ENCODE measurements around the gene CCND3. TPM values are rescaled to one million over a fixed set of nuclear protein-coding genes. Genes with fewer than 3 reads are reported as not detected.

CCND3 gene
- 46.6 and 51.7 TPM in 2 replicates for total RNA-seq (2014; rRNA removed; shearing (Covaris generic))

GRCh38 chr6:41941280-41942066, at the start of gene CCND3:
Gene CCND3 (minus strand): TSS chr6:41941808. CDS start chr6:41941649, 159 bp downstream.
- peak; percentile 78 for DNase-seq (ENCODE audit: low spot score)

DNA sequence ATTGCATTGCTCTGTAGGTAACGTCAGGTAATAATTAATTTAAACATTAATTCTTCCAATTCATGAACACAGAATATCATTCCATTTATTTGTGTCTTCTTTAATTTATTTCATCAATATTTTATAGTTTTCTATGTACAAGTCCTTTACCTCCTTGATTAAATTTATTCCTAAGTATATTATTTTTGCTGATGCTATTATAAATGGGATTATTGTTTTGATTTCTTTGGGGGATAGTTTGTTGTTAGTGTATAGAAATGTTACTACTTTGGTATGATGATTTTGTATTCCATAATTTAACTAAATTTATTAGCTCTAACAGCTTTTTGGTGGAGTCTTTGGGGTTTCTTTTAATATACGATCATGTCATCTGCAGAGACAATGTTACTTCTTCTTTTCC, 44.7 kb upstream of the CCND3 start:
- no peak for DNase-seq (ENCODE audit: low spot score)

- DNase-seq (ENCODE audit: low spot score): no peak
Observed at GRCh38 chr6:41984623-41985022, 43.0 kb upstream of the CCND3 start.

DNA sequence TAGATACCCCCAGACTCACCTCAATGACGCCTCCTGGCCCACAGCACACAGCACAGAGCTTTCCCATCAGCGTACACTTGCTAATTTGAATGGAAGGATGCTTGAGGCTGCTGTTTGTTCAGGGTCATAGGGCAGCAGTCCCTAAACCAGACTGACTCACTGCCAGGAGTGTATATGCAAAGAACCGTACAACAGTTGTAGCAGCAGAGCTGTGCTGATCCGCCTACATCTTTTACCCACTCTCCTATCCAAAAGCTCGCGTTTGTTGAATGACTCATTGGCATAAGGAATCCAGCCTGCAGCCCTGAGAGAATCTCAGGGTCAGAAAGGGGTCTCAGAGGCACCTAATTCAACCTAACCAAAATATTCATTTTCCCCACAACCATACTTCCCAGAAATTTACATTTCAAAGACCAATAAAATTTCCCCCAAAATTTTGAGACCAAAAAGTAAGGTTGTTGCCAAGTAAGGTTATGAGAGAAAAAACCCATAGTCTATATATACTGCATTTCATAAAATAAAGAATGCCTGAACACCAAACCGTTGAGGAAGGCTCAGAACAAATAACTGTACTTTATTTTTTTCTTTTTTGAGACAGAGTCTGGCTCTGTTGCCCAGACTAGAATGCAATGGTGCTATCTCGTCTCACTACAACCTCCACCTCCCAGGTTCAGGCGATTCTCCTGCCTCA, 35.3 kb upstream of the CCND3 start:
- peak; percentile 41 for DNase-seq (ENCODE audit: low spot score)

- DNase-seq (ENCODE audit: low spot score): no peak
Observed at GRCh38 chr6:41975276-41975675, 33.7 kb upstream of the CCND3 start.

- no peak for DNase-seq (ENCODE audit: low spot score)
Observed at GRCh38 chr6:41974281-41974825, 32.7 kb upstream of the CCND3 start.

GRCh38 chr6:41972826-41973225, 31.2 kb upstream of the CCND3 start:
- DNase-seq (ENCODE audit: low spot score): no peak

DNA sequence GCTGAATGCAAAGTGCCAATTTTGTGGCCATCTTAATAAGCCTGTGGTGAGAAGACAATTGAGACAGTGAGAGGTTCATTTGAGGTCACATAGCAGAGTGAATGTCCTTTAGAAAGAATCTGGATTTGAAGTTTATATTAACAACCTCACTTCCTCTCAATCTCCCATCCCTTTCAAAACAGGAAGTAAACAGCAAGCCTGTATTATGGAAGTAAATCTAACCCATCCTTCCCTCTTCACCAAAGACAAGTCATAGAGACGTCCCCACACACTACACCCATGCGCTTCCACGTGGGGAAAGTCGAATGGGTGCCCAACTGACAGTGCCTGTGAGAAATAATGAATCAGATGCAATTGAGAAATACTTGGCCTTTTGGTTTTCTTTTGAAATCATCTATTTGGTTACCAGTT, 28.8 kb upstream of the CCND3 start:
- DNase-seq (ENCODE audit: low spot score): peak; percentile 50

- DNase-seq (ENCODE audit: low spot score): no peak
Observed at GRCh38 chr6:41967312-41968287, 26.0 kb upstream of the CCND3 start.

- DNase-seq (ENCODE audit: low spot score): peak; percentile 87
Observed at GRCh38 chr6:41966961-41967311, 25.3 kb upstream of the CCND3 start.

DNA sequence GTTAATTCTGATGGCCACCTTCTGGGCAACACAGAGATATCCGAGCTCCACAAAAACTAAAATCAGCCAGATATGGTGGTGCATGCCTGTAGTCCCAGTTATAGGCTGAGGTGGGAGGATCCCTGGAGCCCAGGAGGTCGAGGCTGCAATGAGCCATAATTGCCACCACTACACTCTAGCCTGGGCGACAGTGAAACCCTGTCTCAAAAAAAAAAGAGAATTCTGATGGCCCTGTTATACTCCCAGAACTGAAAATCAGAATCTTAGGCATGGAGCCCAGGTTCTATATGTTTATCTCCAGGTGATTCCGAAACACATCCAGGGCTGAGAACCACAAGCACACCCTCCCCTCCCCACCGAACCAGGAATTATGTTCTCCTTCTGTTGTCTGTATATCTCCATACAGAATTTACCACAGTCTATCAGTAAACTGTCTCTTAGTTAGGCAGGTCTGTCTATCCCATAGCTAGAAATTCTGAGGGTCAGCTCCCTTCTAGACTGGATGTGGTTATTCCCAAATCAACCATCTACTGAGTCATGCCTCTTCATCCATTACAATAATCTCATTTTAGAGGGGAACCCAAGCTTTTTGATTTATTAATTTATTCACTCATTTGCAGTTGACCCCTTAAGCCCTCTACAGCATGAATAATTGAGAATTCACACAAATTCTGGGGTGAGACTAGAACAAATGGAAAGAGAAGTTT, 24.8 kb upstream of the CCND3 start:
- peak; percentile 28 for DNase-seq (ENCODE audit: low spot score)

- no peak for DNase-seq (ENCODE audit: low spot score)
Observed at GRCh38 chr6:41965429-41966213, 24.0 kb upstream of the CCND3 start.

DNA sequence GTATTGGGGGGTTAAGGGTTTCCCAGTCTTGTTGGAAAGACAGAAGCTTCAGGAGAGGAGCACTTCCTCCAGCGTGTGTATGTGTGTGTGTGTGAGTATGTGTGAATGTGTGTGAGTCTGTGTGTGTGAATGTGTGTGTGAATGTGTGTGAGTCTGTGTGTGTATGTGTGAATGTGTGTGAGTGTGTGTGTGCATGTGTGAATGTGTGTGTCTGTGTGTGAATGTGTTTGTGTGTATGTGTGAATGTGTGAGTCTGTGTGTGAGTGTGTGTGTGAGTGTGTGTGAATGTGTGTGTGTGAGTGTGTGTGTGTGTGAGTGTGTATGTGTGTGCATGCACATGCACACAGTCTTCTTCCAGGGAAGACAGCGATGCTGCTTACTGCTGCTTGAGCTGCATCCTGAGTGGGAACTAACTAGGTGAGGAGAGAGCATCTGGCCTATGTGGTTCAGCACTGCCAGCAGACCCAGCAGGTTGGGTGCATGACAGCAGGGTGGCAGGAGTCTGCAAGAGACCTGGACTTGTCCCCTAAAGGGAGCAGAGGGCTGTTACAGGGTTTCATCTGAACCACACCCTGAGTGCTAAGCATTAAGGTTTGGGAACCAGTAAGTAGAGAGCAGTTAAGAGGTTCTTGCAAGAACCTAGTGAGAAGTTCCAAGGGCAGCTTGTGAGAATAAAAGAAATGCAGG, 22.7 kb upstream of the CCND3 start:
- no peak for DNase-seq (ENCODE audit: low spot score)

- DNase-seq (ENCODE audit: low spot score): no peak
Observed at GRCh38 chr6:41963371-41963770, 21.8 kb upstream of the CCND3 start.

DNA sequence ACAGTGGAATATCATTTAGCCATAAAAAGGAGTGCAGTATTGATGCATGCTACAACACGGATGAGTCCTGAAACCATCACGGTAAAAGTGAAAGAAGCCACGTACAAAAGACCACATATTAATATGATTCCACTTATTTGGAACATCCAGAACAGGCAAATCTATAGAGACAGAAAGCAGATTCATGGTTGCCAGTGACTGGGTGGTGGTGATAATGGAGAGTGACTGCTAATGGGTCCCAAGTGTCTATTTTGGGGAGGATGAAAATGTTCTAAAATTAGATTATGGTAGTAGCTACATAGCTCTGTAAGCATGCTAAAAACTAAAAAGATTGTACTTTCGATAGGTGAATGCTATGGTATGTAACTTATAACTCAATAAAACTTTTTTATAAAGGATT, 18.4 kb upstream of the CCND3 start:
- DNase-seq (ENCODE audit: low spot score): no peak

DNA sequence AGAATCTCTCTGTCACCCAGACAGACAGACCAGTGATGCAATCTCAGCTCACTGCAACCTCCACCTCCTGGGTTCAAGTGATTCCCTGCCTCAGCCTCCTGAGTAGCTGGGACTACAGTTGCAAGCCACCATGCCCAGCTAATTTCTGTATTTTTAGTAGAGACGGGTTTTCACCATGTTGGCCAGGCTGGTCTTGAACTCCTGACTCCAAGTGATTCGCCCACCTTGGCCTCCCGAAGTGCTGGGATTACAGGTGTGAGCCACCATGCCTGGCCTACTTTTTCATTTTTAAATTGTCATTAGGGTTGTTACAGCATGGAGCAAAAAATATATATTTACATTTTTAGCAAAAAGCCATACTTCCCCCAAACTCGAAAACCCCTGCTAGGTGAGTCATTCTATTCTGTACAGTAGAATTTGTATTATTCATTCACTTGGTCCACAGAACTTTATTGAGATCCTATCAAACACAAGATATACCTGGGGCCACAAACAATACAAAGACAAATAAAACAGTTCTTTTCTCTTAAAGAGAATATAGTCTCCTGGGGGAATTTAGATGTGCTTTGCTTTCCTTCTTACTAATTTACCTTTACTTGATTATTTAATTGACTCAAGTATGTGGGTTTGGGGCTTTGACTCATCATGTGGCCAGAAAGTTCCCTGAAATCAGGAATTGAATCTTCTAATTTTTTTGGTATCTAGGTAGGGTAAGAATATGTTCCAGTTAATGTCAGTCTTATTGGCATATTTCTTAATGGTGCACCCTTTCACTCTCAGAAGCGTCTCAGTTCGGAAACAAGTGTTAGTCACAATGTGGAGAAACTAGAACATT, 16.6 kb upstream of the CCND3 start:
- no peak for DNase-seq (ENCODE audit: low spot score)

DNA sequence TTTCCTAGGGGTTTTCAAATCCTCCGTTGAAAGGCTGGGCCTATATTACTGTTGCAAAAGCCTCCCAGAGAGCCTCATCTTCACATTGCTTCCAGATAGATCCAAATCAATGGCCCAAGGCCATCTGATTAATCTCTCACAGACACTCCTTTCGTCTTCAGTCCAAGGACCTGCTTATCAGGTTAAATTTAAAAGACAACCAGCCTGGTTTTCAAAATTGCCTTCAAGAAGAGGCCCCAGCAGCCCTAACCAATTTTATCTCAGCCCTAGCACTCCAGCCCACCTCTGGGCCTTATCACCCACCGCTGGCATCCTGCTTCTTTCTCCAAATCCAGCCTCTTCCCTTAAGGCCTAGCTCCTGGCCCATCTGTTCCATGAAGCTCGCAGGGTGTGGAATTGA, 15.5 kb upstream of the CCND3 start:
- DNase-seq (ENCODE audit: low spot score): no peak

DNA sequence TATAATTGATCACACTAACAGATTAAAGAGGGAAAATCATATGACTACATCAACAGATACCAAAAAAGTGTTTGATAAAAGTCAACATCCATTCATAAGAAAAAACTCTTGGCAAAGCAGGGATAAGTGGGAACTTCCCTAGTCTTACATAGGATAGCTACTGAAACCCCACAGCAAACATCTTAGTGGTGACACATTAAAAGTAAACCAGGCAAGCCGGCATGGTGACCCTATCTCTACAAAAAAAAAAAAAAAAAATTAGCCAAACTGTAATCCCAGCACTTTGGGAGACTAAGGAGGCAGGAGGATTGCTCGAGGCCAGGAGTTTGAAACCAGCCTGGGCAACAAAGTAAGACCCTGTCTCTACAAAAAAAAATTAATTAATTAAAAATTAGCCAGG, 13.8 kb upstream of the CCND3 start:
- DNase-seq (ENCODE audit: low spot score): no peak

GRCh38 chr6:41954668-41955067, 13.1 kb upstream of the CCND3 start:
- no peak for DNase-seq (ENCODE audit: low spot score)
